Epithelial cell of esophagus (primary cell): ENCODE measurements around the gene SLPI.

Source experiments
- DNase-seq: peaks from one replicate; pipeline ENCODE4 v3.0.0; 2010; ENCODE audit warnings: low read depth
- H3K4me3 ChIP-seq: 2 replicates; pipeline ENCODE4 v1.5.1; 2011; ENCODE audit warnings: mild to moderate bottlenecking, low read length, control low read depth
- CTCF ChIP-seq: IDR thresholded peaks from 2 replicates; pipeline ENCODE4 v1.5.1; 2011; ENCODE audit warnings: low read depth, mild to moderate bottlenecking, low read length, control low read depth, inconsistent platforms; ENCODE audit not compliant: insufficient read depth; ENCODE audit errors: missing control alignments

Gene SLPI

GRCh38 chr20:45289942-45290676, 35.7 kb upstream of the SLPI start:
- H3K4me3 ChIP-seq: no peak overlapping the region
- TF ChIP-seq CTCF: no peak
- no peak for DNase-seq

GRCh38 chr20:45288860-45289259, 34.5 kb upstream of the SLPI start:
- TF ChIP-seq CTCF: no peak
- no peak for DNase-seq
- no peak overlapping the region for H3K4me3 ChIP-seq

GRCh38 chr20:45288376-45288775, 34.0 kb upstream of the SLPI start:
- TF ChIP-seq CTCF: no peak
- no peak overlapping the region for H3K4me3 ChIP-seq
- DNase-seq: no peak

GRCh38 chr20:45283551-45284057, 29.2 kb upstream of the SLPI start:
- TF ChIP-seq CTCF: no peak
- DNase-seq: peak; percentile 82
- no peak overlapping the region for H3K4me3 ChIP-seq

- no peak for TF ChIP-seq CTCF
- no peak for DNase-seq
- H3K4me3 ChIP-seq: no peak overlapping the region
Observed at GRCh38 chr20:45282700-45283550, 28.6 kb upstream of the SLPI start.

- no peak overlapping the region for H3K4me3 ChIP-seq
- TF ChIP-seq CTCF: no peak
- peak; percentile 85 for DNase-seq
Observed at GRCh38 chr20:45279992-45280391, 25.6 kb upstream of the SLPI start.

GRCh38 chr20:45275338-45275737, 21.0 kb upstream of the SLPI start:
- H3K4me3 ChIP-seq: no peak overlapping the region
- no peak for TF ChIP-seq CTCF
- DNase-seq: no peak
